ENCODE data around the gene TNFSF9. TPM values are rescaled to one million over a fixed set of nuclear protein-coding genes. Genes with fewer than 3 reads are reported as not detected.

Gene TNFSF9
- total RNA-seq, 2 donors from 2014 or later = 0.68 to 3.9 TPM

DNA sequence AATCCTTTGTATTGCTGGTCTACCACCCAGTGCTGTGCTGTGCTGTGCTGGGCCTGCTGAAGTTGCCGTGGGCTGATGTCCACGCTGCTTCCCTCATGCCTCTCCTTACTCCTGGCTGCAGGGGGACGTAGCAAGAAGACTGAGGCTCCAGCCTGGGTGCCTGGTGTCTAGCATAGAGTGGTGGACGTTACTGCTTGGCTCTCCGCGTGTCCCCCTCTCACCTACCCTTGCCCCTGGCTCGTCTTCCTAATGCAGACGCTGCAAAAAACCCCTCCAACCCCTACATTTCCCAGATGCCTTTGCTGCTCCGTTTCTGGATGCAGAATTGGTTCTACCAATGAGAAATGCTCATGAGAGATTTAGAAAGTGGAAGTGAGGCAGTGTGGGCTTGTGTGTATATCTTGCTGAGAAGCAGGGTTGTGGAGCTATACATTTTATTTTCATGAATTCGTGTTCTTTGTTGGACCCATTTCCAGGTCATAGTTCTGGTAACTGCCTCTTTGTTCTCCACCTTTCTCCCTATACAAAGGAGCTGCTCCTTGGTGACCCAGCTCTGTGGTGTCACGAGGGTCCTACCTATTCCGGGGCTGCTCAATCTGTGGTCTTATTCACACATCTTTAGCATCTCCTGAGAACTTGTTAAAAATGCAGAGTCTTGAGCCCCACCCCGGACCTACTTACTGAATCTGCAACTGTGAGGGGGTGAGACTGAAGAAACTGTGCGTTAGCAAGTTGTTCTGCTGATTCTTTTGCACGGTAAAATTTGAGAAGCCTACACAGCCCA lies 41.4 kb upstream of the TNFSF9 start:
- Histone ChIP-seq H3K9me3 (ENCODE audit: control insufficient read depth, low read length) (no peaks in the 10 kb centered on the region), H3K4me1 (ENCODE audit: control insufficient read depth, insufficient read depth, low read length) (no peaks in the 10 kb centered on the region), H3K36me3 (ENCODE audit: control insufficient read depth, insufficient read depth, low read length) (no peaks in the 10 kb centered on the region), H3K27me3 (ENCODE audit: control insufficient read depth, insufficient read depth, low read length, poor library complexity, severe bottlenecking) (no peaks in the 10 kb centered on the region), H3K4me3 (ENCODE audit: low read length) (no peak overlapping the region), H3K27ac (ENCODE audit: low read depth, low read length) (no peak overlapping the region), H3K9ac (ENCODE audit: extremely low read depth, low read length, poor library complexity, severe bottlenecking) (no peak overlapping the region)
- no peak overlapping the region for H3K27ac Mint-ChIP-seq
- TF ChIP-seq, protein P1, sequence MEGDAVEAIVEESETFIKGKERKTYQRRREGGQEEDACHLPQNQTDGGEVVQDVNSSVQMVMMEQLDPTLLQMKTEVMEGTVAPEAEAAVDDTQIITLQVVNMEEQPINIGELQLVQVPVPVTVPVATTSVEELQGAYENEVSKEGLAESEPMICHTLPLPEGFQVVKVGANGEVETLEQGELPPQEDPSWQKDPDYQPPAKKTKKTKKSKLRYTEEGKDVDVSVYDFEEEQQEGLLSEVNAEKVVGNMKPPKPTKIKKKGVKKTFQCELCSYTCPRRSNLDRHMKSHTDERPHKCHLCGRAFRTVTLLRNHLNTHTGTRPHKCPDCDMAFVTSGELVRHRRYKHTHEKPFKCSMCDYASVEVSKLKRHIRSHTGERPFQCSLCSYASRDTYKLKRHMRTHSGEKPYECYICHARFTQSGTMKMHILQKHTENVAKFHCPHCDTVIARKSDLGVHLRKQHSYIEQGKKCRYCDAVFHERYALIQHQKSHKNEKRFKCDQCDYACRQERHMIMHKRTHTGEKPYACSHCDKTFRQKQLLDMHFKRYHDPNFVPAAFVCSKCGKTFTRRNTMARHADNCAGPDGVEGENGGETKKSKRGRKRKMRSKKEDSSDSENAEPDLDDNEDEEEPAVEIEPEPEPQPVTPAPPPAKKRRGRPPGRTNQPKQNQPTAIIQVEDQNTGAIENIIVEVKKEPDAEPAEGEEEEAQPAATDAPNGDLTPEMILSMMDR (conservative IDR thresholded peaks at IDR 0.05) = no peak
- no peak overlapping the region for H3K4me3 Mint-ChIP-seq
- peaks cover 8% of the 10 kb centered on the region for H3K9me3 Mint-ChIP-seq
- H3K36me3 Mint-ChIP-seq (ENCODE audit: low read depth) = no peaks in the 10 kb centered on the region
- DNase-seq = no peak
- H3K27me3 Mint-ChIP-seq (ENCODE audit: insufficient read depth) = peaks cover 7% of the 10 kb centered on the region
- H3K4me1 Mint-ChIP-seq = peaks cover 2% of the 10 kb centered on the region
- WGBS, 2 experiments (ENCODE audit: insufficient coverage in 1 of 2, insufficient read length in 1 of 2) = 72% methylated on average over 11 to 15 of the region's 15 CpGs

DNA sequence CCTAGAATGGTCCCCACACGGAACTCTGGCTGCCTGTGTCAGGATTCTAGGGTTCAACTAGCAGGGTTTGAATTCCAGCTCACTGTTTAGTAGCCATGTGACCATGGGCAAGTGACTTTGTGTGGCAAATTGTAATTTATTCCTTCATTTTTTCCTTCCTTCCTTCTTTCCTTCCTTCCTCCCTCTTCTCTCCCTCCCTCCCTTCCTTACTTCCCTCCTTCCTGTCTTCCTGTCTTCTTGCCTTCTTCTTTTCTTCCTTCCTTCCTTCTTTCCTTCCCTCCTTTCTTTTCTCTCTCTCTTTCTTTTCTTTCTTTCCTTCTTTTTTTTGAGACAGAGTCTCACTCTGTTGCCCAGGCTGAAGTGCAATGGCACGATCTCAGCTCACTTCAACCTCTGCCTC lies 40.7 kb upstream of the TNFSF9 start:
- 69 to 88% methylated on average over 2 of the region's 2 CpGs for WGBS, 2 experiments (ENCODE audit: insufficient coverage in 1 of 2, insufficient read length in 1 of 2)
- no peak overlapping the region for H3K4me3 ChIP-seq (ENCODE audit: low read length)
- no peak overlapping the region for H3K27ac ChIP-seq (ENCODE audit: low read depth, low read length)
- H3K36me3 ChIP-seq (ENCODE audit: control insufficient read depth, insufficient read depth, low read length) = no peaks in the 10 kb centered on the region
- H3K9me3 Mint-ChIP-seq = peaks cover 8% of the 10 kb centered on the region
- no peak overlapping the region for H3K27ac Mint-ChIP-seq
- peaks cover 2% of the 10 kb centered on the region for H3K4me1 Mint-ChIP-seq
- no peak overlapping the region for H3K9ac ChIP-seq (ENCODE audit: extremely low read depth, low read length, poor library complexity, severe bottlenecking)
- no peaks in the 10 kb centered on the region for H3K9me3 ChIP-seq (ENCODE audit: control insufficient read depth, low read length)
- H3K27me3 Mint-ChIP-seq (ENCODE audit: insufficient read depth) = peaks cover 7% of the 10 kb centered on the region
- TF ChIP-seq, protein P1 (conservative IDR thresholded peaks at IDR 0.05) = no peak
- H3K36me3 Mint-ChIP-seq (ENCODE audit: low read depth) = no peaks in the 10 kb centered on the region
- DNase-seq = no peak
- no peak overlapping the region for H3K4me3 Mint-ChIP-seq
- no peaks in the 10 kb centered on the region for H3K4me1 ChIP-seq (ENCODE audit: control insufficient read depth, insufficient read depth, low read length)
- H3K27me3 ChIP-seq (ENCODE audit: control insufficient read depth, insufficient read depth, low read length, poor library complexity, severe bottlenecking) = no peaks in the 10 kb centered on the region

DNA sequence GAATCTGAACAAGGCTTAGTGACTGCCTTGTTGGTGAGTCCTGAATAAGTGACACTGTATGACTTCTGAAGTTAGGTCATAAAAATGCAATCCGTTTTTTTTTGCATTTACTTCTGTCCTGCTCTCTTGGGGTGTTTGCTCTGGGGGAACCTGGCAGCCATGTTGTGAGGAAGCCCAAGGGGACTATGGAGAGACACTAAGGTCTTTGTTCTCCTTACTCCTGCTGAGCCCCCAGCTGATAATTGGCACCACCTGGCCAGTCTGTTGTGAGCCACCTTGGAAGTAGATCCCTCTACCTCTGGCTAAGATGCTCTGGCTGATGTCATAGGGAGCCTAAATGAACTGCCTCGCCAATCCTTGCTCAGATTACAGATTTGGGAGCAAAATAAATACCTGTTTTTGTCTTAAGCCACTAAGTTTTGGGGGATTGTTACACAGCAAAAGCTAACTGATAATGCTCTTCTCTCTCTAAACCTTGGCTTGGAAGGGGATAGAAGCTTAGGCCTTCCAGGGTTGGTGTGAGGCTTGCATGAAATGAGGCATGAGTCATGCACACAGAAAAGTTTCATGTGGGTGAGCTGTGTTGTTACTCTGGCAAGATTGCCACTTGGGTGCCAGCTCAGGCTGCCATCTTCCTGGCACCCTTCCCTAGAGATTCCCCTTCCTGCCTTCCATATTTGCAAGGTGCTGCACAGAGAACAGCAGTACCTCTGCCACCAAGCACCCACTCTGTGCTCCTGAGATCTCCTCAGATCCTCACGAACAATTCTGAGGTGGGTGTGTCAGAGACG lies 38.8 kb upstream of the TNFSF9 start:
- DNase-seq = no peak
- Mint-ChIP-seq H3K4me1 (peaks cover 2% of the 10 kb centered on the region), H3K27me3 (ENCODE audit: insufficient read depth) (peaks cover 7% of the 10 kb centered on the region), H3K36me3 (ENCODE audit: low read depth) (no peaks in the 10 kb centered on the region), H3K27ac (no peak overlapping the region), H3K9me3 (peaks cover 8% of the 10 kb centered on the region), H3K4me3 (no peak overlapping the region)
- H3K27me3 ChIP-seq (ENCODE audit: control insufficient read depth, insufficient read depth, low read length, poor library complexity, severe bottlenecking) = no peaks in the 10 kb centered on the region
- H3K4me3 ChIP-seq (ENCODE audit: low read length) = no peak overlapping the region
- no peak overlapping the region for H3K27ac ChIP-seq (ENCODE audit: low read depth, low read length)
- WGBS, 2 experiments (ENCODE audit: insufficient coverage in 1 of 2, insufficient read length in 1 of 2) = 83 to 90% methylated on average over 3 to 4 of the region's 4 CpGs
- H3K36me3 ChIP-seq (ENCODE audit: control insufficient read depth, insufficient read depth, low read length) = no peaks in the 10 kb centered on the region
- no peaks in the 10 kb centered on the region for H3K9me3 ChIP-seq (ENCODE audit: control insufficient read depth, low read length)
- TF ChIP-seq, protein P1 (conservative IDR thresholded peaks at IDR 0.05) = no peak
- no peak overlapping the region for H3K9ac ChIP-seq (ENCODE audit: extremely low read depth, low read length, poor library complexity, severe bottlenecking)
- H3K4me1 ChIP-seq (ENCODE audit: control insufficient read depth, insufficient read depth, low read length) = no peaks in the 10 kb centered on the region

Measured in endodermal cell (in vitro differentiated cells).